Liver (tissue), 3 donors: ENCODE data around the gene CSNK1E.

Source experiments
- ATF3 ChIP-seq: IDR thresholded peaks from 2 replicates; pipeline ENCODE4 v1.6.1; 2016; ENCODE audit warnings: antibody characterized with exemption
- CTCF ChIP-seq: fragments of 150-350 bp; IDR thresholded peaks from 2 replicates; pipeline ENCODE4 v1.5.1; 2017; ENCODE audit warnings: improper control_type of control experiment, low read depth, low read length; ENCODE audit not compliant: missing input control
- FOXA1 ChIP-seq: IDR thresholded peaks from 2 replicates; pipeline ENCODE4 v1.6.1; 2016; ENCODE audit warnings: antibody characterized with exemption
- GABPA ChIP-seq, 2 donors: IDR thresholded peaks in 1 of 2; conservative IDR thresholded peaks in 1 of 2; 2 replicates each; pipeline ENCODE4 v1.6.1; 2016; ENCODE audit warnings: antibody characterized with exemption in 2 of 2, mild to moderate bottlenecking in 1 of 2, moderate library complexity in 1 of 2
- HNF4A ChIP-seq, 2 donors: conservative IDR thresholded peaks; 2 replicates each; pipeline ENCODE4 v1.6.1; 2016; ENCODE audit warnings: antibody characterized with exemption in 2 of 2, mild to moderate bottlenecking in 2 of 2
- JUND ChIP-seq, 2 donors: IDR thresholded peaks; 2 replicates each; pipeline ENCODE4 v1.6.1; 2016; ENCODE audit warnings: antibody characterized with exemption in 2 of 2
- MAX ChIP-seq: IDR thresholded peaks from 2 replicates; pipeline ENCODE4 v1.6.1; 2016; ENCODE audit warnings: antibody characterized with exemption
- RAD21 ChIP-seq, 2 donors: IDR thresholded peaks; 2 replicates each; pipeline ENCODE4 v1.6.1; 2016; ENCODE audit warnings: antibody characterized with exemption in 2 of 2, mild to moderate bottlenecking in 2 of 2
- REST ChIP-seq: IDR thresholded peaks from 2 replicates; pipeline ENCODE4 v1.6.1; 2016; ENCODE audit warnings: antibody characterized with exemption, mild to moderate bottlenecking
- SP1 ChIP-seq: IDR thresholded peaks from 2 replicates; pipeline ENCODE4 v1.6.1; 2018; ENCODE audit warnings: antibody characterized with exemption, mild to moderate bottlenecking
- TAF1 ChIP-seq: conservative IDR thresholded peaks from 2 replicates; pipeline ENCODE4 v1.6.1; 2016; ENCODE audit warnings: antibody characterized with exemption, mild to moderate bottlenecking
- YY1 ChIP-seq: IDR thresholded peaks from 2 replicates; pipeline ENCODE4 v1.6.1; 2016; ENCODE audit warnings: antibody characterized with exemption, mild to moderate bottlenecking
- ZBTB33 ChIP-seq: IDR thresholded peaks from 2 replicates; pipeline ENCODE4 v1.6.1; 2016; ENCODE audit warnings: antibody characterized with exemption
- donor health status: healthy.
- donor health status: healthy.

GRCh38 chr22:38338772-38339379 lies 21.6 kb upstream of the CSNK1E start:
- TF ChIP-seq CTCF (no peak), JUND (IDR thresholded peaks at IDR 0.05) (no peak), SP1 (no peak), GABPA (IDR thresholded peaks at IDR 0.05 in 1 of 2, conservative IDR thresholded peaks at IDR 0.05 in 1 of 2) (no peak), YY1 (no peak), ATF3 (no peak), TAF1 (no peak), FOXA1 (no peak), MAX (no peak), REST (no peak), RAD21 (IDR thresholded peaks at IDR 0.05) (no peak), ZBTB33 (no peak), HNF4A (conservative IDR thresholded peaks at IDR 0.05) (no peak)
